Sigmoid colon (tissue), 4 donors: ENCODE measurements around the gene NMNAT3.

Source experiments
- CTCF ChIP-seq, 4 experiments: fragments of 450-650 bp in 3 of 4; fragments of 200-600 bp in 1 of 4; IDR thresholded peaks; one replicate each; pipeline ENCODE4 v1.5.1; 2016 to 2019; ENCODE audit warnings: antibody characterized with exemption in 4 of 4, mild to moderate bottlenecking in 3 of 4, moderate library complexity in 2 of 4
- EP300 ChIP-seq, 4 donors: sonication (generic); formaldehyde crosslinking; IDR thresholded peaks; one replicate each; pipeline ENCODE4 v1.6.1; 2017; ENCODE audit warnings: antibody characterized with exemption in 4 of 4
- POLR2A ChIP-seq, 2 donors: fragments of 450-650 bp; IDR thresholded peaks; one replicate each; pipeline ENCODE4 v1.6.1; 2016; ENCODE audit warnings: antibody characterized with exemption in 2 of 2, mild to moderate bottlenecking in 2 of 2, moderate library complexity in 2 of 2
- POLR2AphosphoS5 ChIP-seq, 4 donors: sonication (generic); formaldehyde crosslinking; IDR thresholded peaks; one replicate each; pipeline ENCODE4 v1.6.1; 2017; ENCODE audit warnings: antibody characterized with exemption in 4 of 4

GRCh38 chr3:139518926-139519842 lies 158.6 kb downstream of the NMNAT3 start:
- TF ChIP-seq CTCF (IDR thresholded peaks at IDR 0.05) (no peak), EP300 (IDR thresholded peaks at IDR 0.05) (no peak), POLR2AphosphoS5 (IDR thresholded peaks at IDR 0.05) (no peak), POLR2A (IDR thresholded peaks at IDR 0.05) (no peak)
